Esophagus squamous epithelium (tissue), 4 donors: ENCODE measurements around the gene BRWD1.

Experiments used
- POLR2A ChIP-seq, 4 donors: fragments of 450-650 bp; IDR thresholded peaks; one replicate each; pipeline ENCODE4 v1.6.1; 2017; ENCODE audit warnings: antibody characterized with exemption in 4 of 4, mild to moderate bottlenecking in 4 of 4, moderate library complexity in 3 of 4
- TF ChIP-seq, protein P1 (sequence below), 6 experiments: fragments of 450-650 bp in 4 of 6; fragments of 200-600 bp in 2 of 6; sonication (generic) in 2 of 6; IDR thresholded peaks; one replicate each; pipeline ENCODE4 v1.5.1; 2016 to 2019; ENCODE audit warnings: antibody characterized with exemption in 6 of 6, mild to moderate bottlenecking in 4 of 6, moderate library complexity in 4 of 6

DNA sequence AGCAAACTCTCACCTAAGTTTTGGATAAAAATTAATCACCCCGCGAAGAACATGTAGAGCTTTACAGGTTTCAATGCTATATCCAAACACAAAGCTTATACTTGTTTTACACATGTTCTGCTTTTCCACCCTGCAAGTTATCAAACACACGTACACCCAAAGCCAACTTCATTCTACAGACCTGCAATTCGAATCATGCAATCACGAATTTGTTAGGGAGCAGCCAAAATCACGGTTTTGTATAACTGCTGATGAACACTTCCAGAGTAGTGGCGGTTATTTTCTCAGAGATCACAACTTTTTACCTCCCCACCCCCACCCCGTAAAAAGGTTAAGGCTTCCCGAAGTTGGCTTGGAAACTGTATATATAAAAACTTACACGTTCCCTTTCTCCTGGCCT lies 34.1 kb upstream of the BRWD1 start:
- no peak for TF ChIP-seq POLR2A (IDR thresholded peaks at IDR 0.05)
- TF ChIP-seq, protein P1, sequence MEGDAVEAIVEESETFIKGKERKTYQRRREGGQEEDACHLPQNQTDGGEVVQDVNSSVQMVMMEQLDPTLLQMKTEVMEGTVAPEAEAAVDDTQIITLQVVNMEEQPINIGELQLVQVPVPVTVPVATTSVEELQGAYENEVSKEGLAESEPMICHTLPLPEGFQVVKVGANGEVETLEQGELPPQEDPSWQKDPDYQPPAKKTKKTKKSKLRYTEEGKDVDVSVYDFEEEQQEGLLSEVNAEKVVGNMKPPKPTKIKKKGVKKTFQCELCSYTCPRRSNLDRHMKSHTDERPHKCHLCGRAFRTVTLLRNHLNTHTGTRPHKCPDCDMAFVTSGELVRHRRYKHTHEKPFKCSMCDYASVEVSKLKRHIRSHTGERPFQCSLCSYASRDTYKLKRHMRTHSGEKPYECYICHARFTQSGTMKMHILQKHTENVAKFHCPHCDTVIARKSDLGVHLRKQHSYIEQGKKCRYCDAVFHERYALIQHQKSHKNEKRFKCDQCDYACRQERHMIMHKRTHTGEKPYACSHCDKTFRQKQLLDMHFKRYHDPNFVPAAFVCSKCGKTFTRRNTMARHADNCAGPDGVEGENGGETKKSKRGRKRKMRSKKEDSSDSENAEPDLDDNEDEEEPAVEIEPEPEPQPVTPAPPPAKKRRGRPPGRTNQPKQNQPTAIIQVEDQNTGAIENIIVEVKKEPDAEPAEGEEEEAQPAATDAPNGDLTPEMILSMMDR (IDR thresholded peaks at IDR 0.05), result no peak
